GM12892 (cell line): ENCODE results near the gene SOX9.

Experiments used
- DNase-seq: peaks from one replicate; pipeline ENCODE4 v3.0.0; 2011; ENCODE audit not compliant: insufficient read length
- FAIRE-seq: peaks from 2 replicates; lab custom pipeline; 2011; peaks lifted over from hg19 to GRCh38; lab: Jason Lieb, UNC
- POLR2A ChIP-seq: IDR thresholded peaks from 2 replicates; pipeline ENCODE4 v1.6.1; 2011; ENCODE audit warnings: low read depth, low read length, control low read depth
- POLR2AphosphoS5 ChIP-seq: IDR thresholded peaks from 2 replicates; pipeline ENCODE4 v1.6.1; 2011; ENCODE audit warnings: low read depth, low read length, control low read depth
- TAF1 ChIP-seq: IDR thresholded peaks from 2 replicates; pipeline ENCODE4 v1.6.1; 2011; ENCODE audit warnings: low read depth, mild to moderate bottlenecking, control low read depth, low read length, borderline replicate concordance

SOX9 gene

GRCh38 chr17:72171703-72172667, 51.2 kb downstream of the SOX9 start:
- no peak for FAIRE-seq
- no peak for DNase-seq

GRCh38 chr17:72173499-72174116, 52.8 kb downstream of the SOX9 start:
- DNase-seq = no peak
- no peak for FAIRE-seq
- TF ChIP-seq POLR2AphosphoS5 (no peak), TAF1 (no peak), POLR2A (no peak)

More at GRCh38 chr17:72171703-72172667, 51.2 kb downstream of the SOX9 start:
- TF ChIP-seq POLR2AphosphoS5 (no peak), TAF1 (no peak), POLR2A (no peak)

GRCh38 chr17:72175263-72175662, 54.4 kb downstream of the SOX9 start:
- DNase-seq = no peak
- no peak for FAIRE-seq
- no peak for TF ChIP-seq POLR2AphosphoS5
- TF ChIP-seq POLR2A = no peak
- TF ChIP-seq TAF1 = no peak
